CD4-positive, CD25-positive, alpha-beta regulatory T cell (primary cell): ENCODE data around the gene IL17D. TPM values are rescaled to one million over a fixed set of nuclear protein-coding genes. Genes with fewer than 3 reads are reported as not detected.
A peak's percentile ranks its signal among the peaks of the same experiment; 100 is the strongest.
"Not testable (repeated sequence)": the region's sequence is repeated elsewhere in the genome, so short reads cannot be mapped to it uniquely, and the experiment has no call there.

Source experiments
- ATAC-seq, 2 donors: fragments of 150-1000 bp; cut with Tn5 transposase; one replicate each; pipeline ENCODE4 v1.10.0; 2021; ENCODE audit warnings: low read depth in 2 of 2, moderate number of reproducible peaks in 2 of 2, moderate library complexity in 1 of 2
- DNase-seq, 3 donors: peaks; one replicate each; pipeline versions ENCODE4 v3.0.0 to v3.0.0-alpha.2; 2012 to 2022; ENCODE audit warnings: mixed read lengths in 1 of 3
- H3K27ac ChIP-seq: one replicate; pipeline ENCODE4 v1.7.0; 2013; ENCODE audit warnings: mild to moderate bottlenecking, low read length; ENCODE audit not compliant: insufficient read depth, poor library complexity, severe bottlenecking
- H3K27me3 ChIP-seq: one replicate; pipeline ENCODE4 v1.7.0; 2013; ENCODE audit warnings: low read length; ENCODE audit not compliant: control insufficient read depth, insufficient read depth
- H3K36me3 ChIP-seq: one replicate; pipeline ENCODE4 v1.7.0; 2013; ENCODE audit warnings: mild to moderate bottlenecking, low read length, moderate library complexity; ENCODE audit not compliant: control insufficient read depth, insufficient read depth
- H3K4me1 ChIP-seq: 2 replicates; pipeline ENCODE4 v1.7.0; 2013; ENCODE audit warnings: mild to moderate bottlenecking, low read length; ENCODE audit not compliant: insufficient read depth, control insufficient read depth, poor library complexity, severe bottlenecking
- H3K4me3 ChIP-seq: one replicate; pipeline ENCODE4 v1.7.0; 2013; ENCODE audit warnings: low read depth, mild to moderate bottlenecking, low read length, moderate library complexity
- H3K9me3 ChIP-seq, 2 experiments: 1 replicate in 1 of 2; 2 replicates in 1 of 2; pipeline ENCODE4 v1.7.0; 2013; ENCODE audit warnings: low read length in 2 of 2, mild to moderate bottlenecking in 1 of 2, moderate library complexity in 1 of 2; ENCODE audit not compliant: control insufficient read depth in 2 of 2
- H3K27ac Mint-ChIP-seq, 3 donors: one replicate each; pipeline ENCODE4 v1.8.0; 2020 to 2022; ENCODE audit warnings: mild to moderate bottlenecking in 3 of 3, mixed read lengths in 3 of 3, moderate library complexity in 2 of 3
- H3K27me3 Mint-ChIP-seq: one replicate; pipeline ENCODE4 v1.8.0; 2022; ENCODE audit warnings: mild to moderate bottlenecking, mixed read lengths
- H3K36me3 Mint-ChIP-seq: one replicate; pipeline ENCODE4 v1.8.0; 2020; ENCODE audit warnings: mixed read lengths
- H3K4me1 Mint-ChIP-seq, 4 donors: one replicate each; pipeline ENCODE4 v1.8.0; 2020 to 2022; ENCODE audit warnings: mixed read lengths in 4 of 4, mild to moderate bottlenecking in 1 of 4
- H3K4me3 Mint-ChIP-seq, 4 donors: one replicate each; pipeline ENCODE4 v1.8.0; 2020 to 2022; ENCODE audit warnings: mild to moderate bottlenecking in 4 of 4, mixed read lengths in 4 of 4, moderate library complexity in 3 of 4
- H3K9me3 Mint-ChIP-seq, 7 donors: one replicate each; pipeline ENCODE4 v1.8.0; 2020 to 2022; ENCODE audit warnings: mixed read lengths in 7 of 7, mild to moderate bottlenecking in 3 of 7, moderate library complexity in 2 of 7
- polyA plus RNA-seq, 4 donors: library from polyadenylated mRNA; unstranded; fragments of 300-500 nt; fragmentation: Illumina TruSeq; gene quantifications; one replicate each; pipeline ENCODE4 v1.2.3, GENCODE V29; 2021
- total RNA-seq: library from RNA; stranded (reverse); gene quantifications from one replicate; pipeline ENCODE4 v1.2.3, GENCODE V29; 2022

IL17D gene
- total and polyA plus RNA-seq, 5 donors from 2014 or later = 0.11 to 0.21 (median 0.17) TPM; not detected in 2

GRCh38 chr13:20671789-20672188 lies 31.7 kb upstream of the IL17D start:
- Mint-ChIP-seq H3K4me1 (no peaks in the 10 kb centered on the region), H3K36me3 (peaks cover 21% of the 10 kb centered on the region), H3K4me3 (no peak overlapping the region), H3K27me3 (no peaks in the 10 kb centered on the region), H3K9me3 (no peaks in the 10 kb centered on the region), H3K27ac (no peak overlapping the region)
- no peak overlapping the region for H3K4me3 ChIP-seq
- H3K27me3 ChIP-seq = no peaks in the 10 kb centered on the region
- no peak for ATAC-seq
- no peak for DNase-seq
- no peak overlapping the region for H3K27ac ChIP-seq
- no peaks in the 10 kb centered on the region for H3K4me1 ChIP-seq
- no peaks in the 10 kb centered on the region for H3K36me3 ChIP-seq
- no peaks in the 10 kb centered on the region for H3K9me3 ChIP-seq

DNA sequence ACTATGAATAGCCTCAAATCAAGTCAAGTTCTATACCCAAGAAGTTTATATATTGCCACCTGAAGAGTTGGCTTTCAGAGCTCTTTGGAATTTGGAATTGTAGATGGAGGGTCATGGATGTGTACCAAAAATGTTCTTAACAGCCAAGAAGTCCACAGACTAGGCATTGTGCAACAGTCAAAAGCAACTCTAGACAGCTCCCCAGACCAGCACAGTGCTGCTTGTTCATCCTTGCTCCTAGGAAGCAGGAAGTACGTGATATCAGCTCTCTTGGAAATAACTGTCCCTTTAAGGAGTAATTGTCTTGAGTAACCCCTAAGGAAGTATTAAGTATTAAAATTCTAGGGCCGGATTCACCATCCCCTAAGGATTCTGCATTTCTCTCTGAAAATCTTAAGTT lies 30.7 kb upstream of the IL17D start:
- DNase-seq (no peak), ATAC-seq (no peak)
- Mint-ChIP-seq H3K9me3 (no peaks in the 10 kb centered on the region), H3K36me3 (peaks cover 21% of the 10 kb centered on the region), H3K4me1 (no peaks in the 10 kb centered on the region), H3K4me3 (no peak overlapping the region), H3K27ac (no peak overlapping the region), H3K27me3 (no peaks in the 10 kb centered on the region)
- no peaks in the 10 kb centered on the region for H3K9me3 ChIP-seq
- no peaks in the 10 kb centered on the region for H3K27me3 ChIP-seq
- no peak overlapping the region for H3K27ac ChIP-seq
- H3K4me3 ChIP-seq = no peak overlapping the region
- H3K4me1 ChIP-seq = no peaks in the 10 kb centered on the region
- H3K36me3 ChIP-seq = no peaks in the 10 kb centered on the region

GRCh38 chr13:20673715-20674114 lies 29.8 kb upstream of the IL17D start:
- ATAC-seq = no peak
- Histone ChIP-seq H3K9me3 (no peaks in the 10 kb centered on the region), H3K27me3 (no peaks in the 10 kb centered on the region), H3K36me3 (no peaks in the 10 kb centered on the region), H3K4me1 (no peaks in the 10 kb centered on the region), H3K27ac (no peak overlapping the region), H3K4me3 (no peak overlapping the region)
- H3K27me3 Mint-ChIP-seq = no peaks in the 10 kb centered on the region
- no peak overlapping the region for H3K4me3 Mint-ChIP-seq
- H3K9me3 Mint-ChIP-seq = no peaks in the 10 kb centered on the region
- peak overlapping the region in 1 of 3 donors; percentile 89 for H3K27ac Mint-ChIP-seq
- H3K4me1 Mint-ChIP-seq = no peaks in the 10 kb centered on the region
- DNase-seq = no peak
- H3K36me3 Mint-ChIP-seq = peaks cover 21% of the 10 kb centered on the region

DNA sequence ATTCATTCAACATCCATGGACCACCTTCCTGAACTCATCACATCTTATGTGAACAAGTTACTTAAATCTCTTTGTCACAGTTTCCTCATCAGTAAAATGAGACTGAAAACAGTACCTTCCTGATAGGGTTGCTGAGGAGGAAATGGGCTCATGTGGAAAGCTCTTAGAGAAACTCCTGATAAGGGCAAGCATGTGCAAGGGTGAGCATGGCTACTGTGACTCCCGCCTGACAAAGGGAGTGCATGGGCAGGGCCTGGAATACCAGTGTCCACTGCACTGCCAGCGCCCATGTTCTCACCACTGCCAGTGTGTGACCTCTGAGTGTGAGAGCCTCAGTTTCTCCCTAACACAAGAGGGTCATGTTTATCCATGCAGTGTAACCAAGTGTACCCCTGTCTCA lies 27.3 kb upstream of the IL17D start:
- Histone ChIP-seq H3K9me3 (no peaks in the 10 kb centered on the region), H3K27me3 (no peaks in the 10 kb centered on the region), H3K36me3 (no peaks in the 10 kb centered on the region), H3K27ac (no peak overlapping the region), H3K4me3 (no peak overlapping the region), H3K4me1 (no peaks in the 10 kb centered on the region)
- Mint-ChIP-seq H3K4me1 (no peaks in the 10 kb centered on the region), H3K27ac (no peak overlapping the region), H3K4me3 (no peak overlapping the region), H3K27me3 (no peaks in the 10 kb centered on the region), H3K9me3 (no peaks in the 10 kb centered on the region), H3K36me3 (peaks cover 25% of the 10 kb centered on the region)
- no peak for ATAC-seq
- DNase-seq = no peak

DNA sequence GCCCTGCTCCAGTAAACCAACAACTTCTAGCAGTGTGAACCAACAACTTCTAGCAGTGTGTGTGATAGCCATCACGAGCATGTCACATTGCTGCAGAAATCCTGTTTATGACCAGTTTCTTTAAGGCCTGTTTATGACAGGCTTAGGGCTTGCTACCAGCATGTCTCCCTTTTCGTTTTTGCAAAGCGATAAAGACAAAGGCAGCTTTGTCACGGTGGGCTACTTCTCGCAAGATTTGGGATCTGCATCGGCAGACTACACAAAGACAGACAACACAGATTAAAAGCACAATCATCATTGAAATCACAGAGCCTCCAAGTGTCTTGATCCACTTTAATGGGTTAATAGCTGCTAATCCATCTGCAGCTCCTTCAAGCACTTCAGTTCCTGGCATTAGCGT lies 24.9 kb upstream of the IL17D start:
- peaks cover 16% of the 10 kb centered on the region for H3K36me3 Mint-ChIP-seq
- H3K4me3 Mint-ChIP-seq, ATAC-seq, H3K9me3 Mint-ChIP-seq, H3K4me3 ChIP-seq, H3K4me1 ChIP-seq, H3K4me1 Mint-ChIP-seq, H3K36me3 ChIP-seq, H3K27me3 ChIP-seq, H3K9me3 ChIP-seq, DNase-seq, H3K27me3 Mint-ChIP-seq, H3K27ac Mint-ChIP-seq, H3K27ac ChIP-seq: not testable (repeated sequence)

DNA sequence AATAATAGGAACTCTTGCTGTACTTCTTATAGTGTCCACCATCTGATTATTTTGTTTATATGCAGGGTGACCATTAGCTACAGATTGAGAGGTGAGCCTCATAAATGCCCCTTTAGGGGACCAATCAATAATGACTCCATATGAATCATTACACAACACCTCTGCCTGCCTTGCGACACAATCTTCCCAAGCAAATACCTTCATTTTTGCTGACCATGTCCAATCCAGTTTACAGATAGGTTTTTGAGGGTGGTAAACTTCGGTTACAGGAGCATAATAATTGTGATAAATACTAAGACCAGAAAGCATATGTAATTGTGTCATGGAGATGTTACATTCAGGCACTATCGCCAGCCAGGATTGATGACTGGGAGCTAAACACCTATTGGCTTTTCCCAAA lies 23.6 kb upstream of the IL17D start:
- Mint-ChIP-seq H3K27ac (no peak overlapping the region), H3K27me3 (no peaks in the 10 kb centered on the region), H3K4me1 (no peaks in the 10 kb centered on the region), H3K36me3 (peaks cover 15% of the 10 kb centered on the region), H3K4me3 (no peak overlapping the region), H3K9me3 (no peaks in the 10 kb centered on the region)
- H3K4me3 ChIP-seq = no peak overlapping the region
- DNase-seq = no peak
- H3K36me3 ChIP-seq = no peaks in the 10 kb centered on the region
- no peak for ATAC-seq
- no peaks in the 10 kb centered on the region for H3K4me1 ChIP-seq
- no peaks in the 10 kb centered on the region for H3K27me3 ChIP-seq
- no peaks in the 10 kb centered on the region for H3K9me3 ChIP-seq
- no peak overlapping the region for H3K27ac ChIP-seq

GRCh38 chr13:20680416-20681080 lies 23.0 kb upstream of the IL17D start:
- Mint-ChIP-seq H3K9me3 (no peaks in the 10 kb centered on the region), H3K36me3 (peaks cover 19% of the 10 kb centered on the region), H3K27me3 (no peaks in the 10 kb centered on the region), H3K4me1 (no peaks in the 10 kb centered on the region), H3K27ac (no peak overlapping the region), H3K4me3 (no peak overlapping the region)
- DNase-seq = no peak
- H3K4me1 ChIP-seq = no peaks in the 10 kb centered on the region
- H3K36me3 ChIP-seq = no peaks in the 10 kb centered on the region
- ATAC-seq = no peak
- no peak overlapping the region for H3K27ac ChIP-seq
- H3K27me3 ChIP-seq = no peaks in the 10 kb centered on the region
- H3K4me3 ChIP-seq = no peak overlapping the region
- no peaks in the 10 kb centered on the region for H3K9me3 ChIP-seq

DNA sequence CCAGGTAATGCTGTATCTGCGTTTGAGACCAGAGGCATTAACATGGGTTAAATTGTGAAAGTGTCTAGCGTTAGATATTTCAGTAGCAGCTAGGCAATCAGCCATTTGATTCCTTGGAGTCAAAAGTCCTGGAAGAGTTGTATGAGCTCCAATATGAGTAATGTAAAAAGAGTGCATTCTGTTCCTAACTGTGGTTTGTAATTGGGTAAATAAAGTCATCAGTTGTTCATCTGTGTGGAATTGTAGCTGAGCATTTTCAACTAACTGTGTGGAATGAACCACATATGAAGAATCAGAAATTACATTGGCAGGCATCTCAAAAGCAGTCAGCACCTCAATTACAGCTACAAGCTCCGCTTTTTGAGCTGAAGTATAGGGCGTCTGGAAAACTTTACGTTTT lies 22.0 kb upstream of the IL17D start:
- not testable (repeated sequence) for DNase-seq, H3K4me3 Mint-ChIP-seq, H3K9me3 ChIP-seq, H3K4me3 ChIP-seq, H3K27me3 Mint-ChIP-seq, H3K9me3 Mint-ChIP-seq, H3K27ac Mint-ChIP-seq, ATAC-seq, H3K36me3 ChIP-seq, H3K4me1 Mint-ChIP-seq, H3K27ac ChIP-seq, H3K27me3 ChIP-seq, H3K4me1 ChIP-seq
- peaks cover 14% of the 10 kb centered on the region for H3K36me3 Mint-ChIP-seq
